Activated T-cell treated with anti-CD3 and anti-CD28 coated beads, Interleukin-2, amount 50 U/mL, for 48 hours (primary cell): ENCODE results near the gene TSKU.
"Not testable (repeated sequence)": the region's sequence is repeated elsewhere in the genome, so short reads cannot be mapped to it uniquely, and the experiment has no call there.

ENCODE experiments used
- DNase-seq, 2 experiments: peaks; one replicate each; pipeline ENCODE4 v3.0.0-alpha.2; 2020

TSKU gene

DNA sequence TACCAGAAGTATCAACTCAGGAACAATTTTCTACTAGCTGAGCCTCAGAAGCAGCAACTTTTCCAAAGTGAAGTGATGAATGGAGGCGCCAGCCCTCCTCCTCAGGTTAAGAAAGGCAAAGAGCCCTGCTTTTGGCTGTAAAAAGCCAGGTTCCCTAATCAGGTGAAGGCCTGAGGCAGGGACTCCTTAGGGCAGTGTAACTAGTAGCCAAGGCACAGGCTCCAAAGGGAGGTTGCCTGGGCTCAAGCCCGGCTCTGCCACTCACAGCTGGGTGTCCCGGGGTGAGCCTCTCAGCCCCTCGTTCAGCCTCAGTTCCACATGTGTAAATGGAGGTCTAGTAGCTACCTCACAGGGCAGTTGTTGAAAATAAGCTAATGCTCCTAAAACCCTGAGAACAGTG lies 19.5 kb downstream of the TSKU start:
- DNase-seq = no peak

DNA sequence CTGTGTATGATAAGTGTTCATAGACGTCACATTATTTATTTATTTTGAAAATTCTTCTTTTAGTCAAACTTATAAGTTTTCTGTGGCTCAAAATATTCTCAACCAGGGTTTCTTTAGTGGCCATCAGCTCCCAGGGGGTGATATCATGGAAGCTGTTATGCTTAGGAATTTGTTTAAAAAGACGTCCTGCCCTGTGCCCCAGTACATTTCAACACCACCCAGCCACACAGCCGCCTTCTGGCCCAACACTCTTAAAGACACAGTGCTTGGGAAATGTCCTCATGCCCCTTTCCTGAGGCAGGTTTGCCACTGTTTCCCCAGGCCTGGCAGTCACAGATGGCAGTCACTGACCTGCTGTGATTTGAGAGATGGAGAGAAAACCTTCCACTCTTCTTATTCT lies 19.9 kb downstream of the TSKU start:
- no peak for DNase-seq

DNA sequence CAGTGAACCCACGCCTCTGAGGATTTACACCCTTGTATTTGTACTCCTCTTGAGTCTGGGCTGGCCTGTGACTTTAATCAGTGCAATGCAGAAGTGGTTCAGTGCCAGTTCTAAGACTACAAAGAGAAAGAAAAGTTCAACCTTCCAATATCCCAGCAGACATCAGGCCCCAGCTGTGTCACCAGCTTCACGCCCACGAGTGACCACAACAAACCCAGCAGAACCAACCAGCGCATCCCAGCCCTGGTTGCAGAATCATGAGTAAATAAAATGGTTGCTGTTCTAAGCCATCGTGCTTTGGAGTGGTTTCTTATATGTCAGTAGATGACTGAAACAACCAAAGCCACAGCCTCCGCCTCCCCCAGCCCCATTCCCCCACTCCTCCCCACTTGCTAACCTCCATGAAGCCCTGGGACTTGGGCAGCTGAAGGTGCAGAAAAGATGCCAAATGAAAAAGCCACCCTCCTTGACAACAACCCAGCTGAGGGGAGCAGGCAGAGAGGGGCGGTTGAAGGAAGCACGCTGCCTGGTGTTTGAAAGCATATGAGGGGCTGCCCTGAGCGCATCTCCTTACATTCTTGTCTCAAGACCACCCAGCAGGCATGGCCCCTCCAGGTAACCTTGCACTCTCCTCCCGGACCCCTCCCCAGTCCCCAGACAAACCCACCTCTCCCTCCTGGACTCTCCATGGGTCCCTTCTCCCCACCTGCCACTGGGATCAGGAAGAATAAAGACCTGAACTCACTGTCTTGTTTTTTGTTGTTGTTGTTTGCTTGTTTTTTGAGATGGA lies 20.9 kb downstream of the TSKU start:
- DNase-seq = peak; percentile 83 to 85

DNA sequence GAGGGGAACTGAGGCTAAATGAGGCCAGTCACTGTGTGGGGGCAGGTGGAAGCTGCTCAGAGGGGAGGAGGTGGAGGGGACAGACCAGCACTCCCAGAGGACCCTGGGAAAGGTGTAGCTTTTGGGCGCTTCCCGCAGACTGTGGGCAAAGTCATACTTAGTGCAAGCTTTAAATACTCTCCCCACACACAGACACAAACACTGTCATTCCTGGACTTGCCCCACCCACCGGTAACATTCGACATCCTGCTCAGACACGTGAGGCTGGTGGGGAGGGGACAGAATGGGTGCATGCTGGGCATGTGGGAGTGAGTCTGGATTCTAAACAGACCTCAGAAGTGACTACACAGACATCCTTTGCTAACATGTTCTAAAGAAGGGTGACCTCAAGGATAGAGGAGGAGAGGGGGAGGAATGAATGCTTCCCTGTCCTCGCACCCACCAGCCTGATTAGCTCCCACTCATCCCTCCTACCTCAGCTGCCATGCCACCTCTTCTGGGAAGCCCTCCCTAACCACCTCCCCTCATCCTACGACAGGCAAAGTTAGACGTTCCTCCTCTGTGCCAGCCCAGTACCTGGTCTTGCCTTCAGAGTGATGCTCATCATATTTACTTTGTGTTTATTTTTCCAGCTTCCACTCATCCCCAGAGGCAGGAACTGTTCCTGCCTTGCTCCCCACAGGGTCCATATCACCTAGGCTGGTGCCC lies 22.2 kb downstream of the TSKU start:
- DNase-seq = peak; percentile 72 to 75

DNA sequence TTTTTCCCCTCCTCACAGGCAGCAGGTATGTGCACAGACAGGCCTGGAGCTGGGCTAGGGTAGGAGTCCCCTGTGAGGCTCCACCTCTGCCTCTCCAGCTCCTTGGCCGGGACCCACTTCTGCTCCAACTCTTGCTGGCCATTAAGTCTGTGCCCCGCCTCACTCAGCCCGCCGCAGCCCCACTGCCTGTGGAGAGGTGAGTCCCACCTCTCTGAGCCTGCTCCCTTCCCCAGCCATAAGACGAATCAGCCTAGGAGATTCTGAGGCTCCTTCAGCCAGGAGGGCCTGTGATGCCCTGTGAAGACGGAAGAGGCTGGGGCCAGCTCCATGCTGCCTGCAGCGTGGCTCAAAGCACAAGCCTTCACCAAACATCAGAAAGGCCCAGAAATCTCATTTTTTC lies 23.0 kb downstream of the TSKU start:
- DNase-seq = peak in 1 of 2 experiments; percentile 19

DNA sequence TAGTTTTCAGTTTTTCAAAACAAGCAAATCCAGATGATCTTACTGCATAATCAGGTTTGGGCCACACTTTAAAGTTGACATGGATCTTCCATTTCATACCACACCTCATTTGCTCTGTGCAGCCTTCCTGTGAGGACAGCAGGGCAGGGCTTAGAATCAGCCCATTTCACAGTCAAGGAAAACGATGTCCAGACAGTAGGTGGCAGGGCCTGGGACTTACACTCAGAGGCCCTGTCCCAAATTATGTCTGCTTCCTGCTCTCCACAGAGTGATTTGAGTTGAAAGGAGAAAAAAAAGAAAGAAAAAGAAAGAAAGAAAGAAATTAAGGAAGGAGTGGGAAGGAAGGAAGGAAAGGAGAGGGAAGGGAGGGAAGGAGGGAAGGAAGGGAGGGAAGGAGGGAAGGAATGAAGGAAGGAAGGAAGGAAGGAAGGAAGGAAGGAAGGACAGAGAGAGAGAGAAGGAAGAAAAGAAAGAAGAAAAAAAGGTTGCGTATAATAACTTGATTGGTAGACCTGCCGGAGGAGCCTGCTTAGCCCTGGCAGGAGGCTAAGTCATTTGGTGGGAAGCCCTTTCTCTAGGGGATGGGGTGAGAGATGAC lies 23.6 kb downstream of the TSKU start:
- no peak for DNase-seq

DNA sequence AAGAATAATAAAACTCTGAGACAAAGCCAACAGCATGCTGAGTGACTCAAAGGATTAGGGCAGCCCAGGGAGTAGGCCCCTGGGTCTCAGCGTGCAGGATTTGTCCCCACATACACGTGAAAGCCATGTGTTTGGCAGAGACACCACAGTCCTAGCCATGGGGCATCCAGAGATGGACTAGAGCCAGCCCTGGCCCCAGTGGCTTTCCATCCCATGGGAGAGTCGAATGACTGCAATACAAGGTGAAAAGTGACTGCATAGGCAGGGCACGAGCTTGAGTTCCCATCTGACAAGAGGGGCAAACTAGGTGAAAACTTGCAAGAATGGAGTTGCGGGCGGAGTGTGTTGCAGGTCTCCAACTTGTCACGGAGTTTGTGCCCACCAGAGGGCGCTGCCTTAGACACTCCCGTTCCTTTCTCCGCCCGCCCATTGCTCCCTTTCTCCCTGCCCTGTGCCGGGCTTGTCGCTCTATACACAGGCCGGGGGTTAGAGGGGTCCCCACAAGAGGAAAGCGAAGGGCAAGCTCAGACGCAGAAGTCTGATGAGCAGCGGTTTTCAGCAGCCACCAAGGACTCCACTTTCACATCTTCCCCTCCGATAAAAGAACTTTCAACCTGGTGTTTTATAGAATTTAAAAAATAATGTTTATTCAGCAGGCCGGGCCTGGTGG lies 24.2 kb downstream of the TSKU start:
- peak; percentile 85 to 86 for DNase-seq

DNA sequence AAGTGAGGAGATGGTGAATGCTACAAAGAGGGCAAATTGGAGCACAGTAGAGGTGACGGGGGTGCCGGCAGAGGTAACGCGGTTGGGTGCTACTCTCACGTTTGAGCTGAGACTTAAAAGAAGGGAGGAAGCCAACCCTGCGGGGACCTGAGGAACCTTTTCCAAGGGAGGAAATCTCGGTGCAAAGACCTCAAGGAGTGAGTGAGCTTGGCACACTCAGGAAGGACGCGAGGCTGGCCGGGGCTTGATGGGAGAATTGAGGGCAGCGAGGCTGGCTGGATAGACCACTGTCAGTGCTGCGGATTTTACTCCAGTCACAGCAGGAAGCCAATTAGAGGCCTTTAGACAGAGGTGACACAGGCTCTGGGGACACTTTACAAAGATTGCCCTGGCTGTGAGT lies 25.0 kb downstream of the TSKU start:
- no peak for DNase-seq

DNA sequence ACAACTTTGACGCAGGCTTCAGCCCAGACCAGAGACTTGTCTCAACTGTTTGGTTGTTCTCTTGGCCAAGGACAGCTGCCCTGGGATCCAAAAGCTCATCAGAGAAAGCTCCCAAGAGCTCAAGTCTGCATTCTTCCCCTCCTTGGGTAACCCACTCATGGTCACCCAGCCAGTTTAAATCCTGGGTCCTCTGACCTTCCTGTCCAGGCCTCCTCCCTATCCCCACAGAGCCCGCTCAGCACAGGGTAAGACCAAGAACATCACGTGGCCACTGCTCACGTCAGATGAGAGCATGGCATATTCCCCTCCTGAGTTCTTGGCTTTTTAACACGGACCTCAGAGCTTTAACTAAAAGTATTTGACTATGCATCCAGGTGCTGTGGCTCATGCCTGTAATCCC lies 25.8 kb downstream of the TSKU start:
- DNase-seq = no peak

DNA sequence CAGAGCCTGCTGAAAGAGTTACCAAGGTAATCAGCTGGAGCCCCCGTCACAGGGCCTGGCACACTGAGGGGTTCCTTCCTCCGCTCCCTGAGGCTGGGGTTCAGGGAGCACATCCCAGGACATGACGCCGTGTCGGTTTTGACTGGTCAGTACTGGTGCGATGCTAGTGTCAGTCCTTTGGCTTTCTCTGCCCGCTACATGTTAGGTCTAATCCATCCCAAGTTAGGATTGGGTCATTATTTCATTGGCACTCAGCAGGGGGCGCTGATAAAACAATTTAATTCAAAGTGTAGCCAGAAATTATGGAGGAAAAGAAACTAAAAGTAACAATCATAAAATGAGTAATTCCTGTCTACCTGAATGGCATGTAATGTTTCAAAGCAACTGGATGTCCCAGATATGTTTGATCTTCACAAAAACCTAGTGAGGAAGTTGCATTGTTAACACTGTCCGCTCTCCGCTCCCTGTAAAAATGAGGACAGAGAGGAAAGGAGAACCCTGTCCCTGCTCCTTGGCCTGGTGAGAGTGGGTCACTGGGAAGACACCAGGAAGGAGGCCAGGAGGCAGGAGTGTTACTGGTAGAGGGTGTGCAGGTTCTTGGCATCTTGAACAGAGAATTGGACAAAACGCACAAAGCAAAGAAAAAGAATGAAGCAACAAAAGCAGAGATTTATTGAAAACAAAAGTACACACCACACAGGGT lies 27.1 kb downstream of the TSKU start:
- peak; percentile 69 to 71 for DNase-seq

DNA sequence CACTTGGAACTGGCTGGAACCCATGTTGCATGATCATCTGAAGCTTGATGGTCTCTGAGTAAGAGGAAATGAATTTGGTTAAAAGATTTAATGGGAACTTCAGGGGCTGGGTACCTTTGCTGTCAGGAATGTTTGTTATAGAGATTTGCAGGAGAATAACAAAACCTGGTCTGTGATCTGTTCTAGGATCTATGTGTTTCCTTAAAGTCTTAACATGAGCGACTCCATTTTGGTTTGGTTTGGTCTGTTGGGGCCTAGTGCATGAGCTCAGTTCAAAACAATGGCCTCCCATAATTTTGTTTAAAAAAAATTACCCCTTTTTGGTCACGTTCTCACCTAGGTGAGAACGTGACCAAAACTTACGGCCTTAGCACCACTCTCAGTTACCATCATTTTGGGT lies 28.1 kb downstream of the TSKU start:
- no peak for DNase-seq

DNA sequence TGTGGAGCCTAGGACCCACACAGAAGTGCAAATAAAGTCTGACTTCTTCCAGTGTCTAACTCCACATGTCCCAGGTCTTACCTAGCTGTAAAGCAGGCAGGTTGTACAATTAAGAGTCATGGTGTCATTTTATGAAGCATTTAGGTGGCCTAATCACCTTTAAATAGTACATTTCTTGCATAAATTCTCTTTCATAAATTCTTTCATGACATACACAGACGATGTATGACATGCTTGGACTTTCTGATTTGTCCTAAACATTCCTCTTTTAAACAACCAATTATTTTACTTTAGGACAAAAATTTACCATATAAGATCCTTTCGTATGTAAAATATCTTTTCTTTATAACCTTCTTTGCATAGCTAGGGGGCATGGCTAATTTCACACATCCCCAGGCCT lies 31.3 kb downstream of the TSKU start:
- no peak for DNase-seq

DNA sequence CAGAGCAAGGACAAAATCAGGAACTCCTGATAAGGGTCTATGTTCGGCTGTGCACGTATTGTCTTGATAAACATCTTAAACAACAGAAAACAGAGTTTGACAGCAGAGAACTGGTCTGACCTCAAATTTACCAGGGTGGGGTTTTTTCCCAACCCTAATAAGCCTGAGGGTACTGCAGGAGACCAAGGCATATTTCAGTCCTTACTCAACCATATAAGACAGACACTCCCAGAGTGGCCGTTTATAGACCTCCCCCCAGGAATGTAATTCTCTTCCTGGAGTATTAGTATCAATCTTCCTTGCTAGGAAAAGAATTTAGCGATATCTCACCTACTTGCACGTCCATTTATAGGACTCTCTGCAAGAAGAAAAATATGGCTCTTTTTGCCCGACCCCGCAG lies 32.5 kb downstream of the TSKU start:
- not testable (repeated sequence) for DNase-seq

DNA sequence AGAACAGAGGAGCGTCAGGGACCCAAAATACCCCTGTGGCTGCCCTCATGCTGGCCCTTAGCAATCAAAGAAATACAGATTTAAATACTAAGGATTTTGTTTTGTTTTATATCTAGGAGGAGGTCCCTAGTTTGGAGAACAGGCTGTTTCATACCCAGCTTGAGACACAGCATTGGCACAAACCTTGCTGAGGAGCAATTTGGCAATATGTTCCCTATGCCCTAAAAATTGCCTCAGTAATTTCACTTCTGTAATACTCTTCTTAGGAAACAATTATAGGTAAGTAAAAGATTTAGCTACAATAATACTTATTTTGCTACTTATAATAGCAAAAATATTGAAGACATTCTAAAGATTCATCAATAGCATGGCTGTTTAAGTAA lies 37.0 kb downstream of the TSKU start:
- no peak for DNase-seq

DNA sequence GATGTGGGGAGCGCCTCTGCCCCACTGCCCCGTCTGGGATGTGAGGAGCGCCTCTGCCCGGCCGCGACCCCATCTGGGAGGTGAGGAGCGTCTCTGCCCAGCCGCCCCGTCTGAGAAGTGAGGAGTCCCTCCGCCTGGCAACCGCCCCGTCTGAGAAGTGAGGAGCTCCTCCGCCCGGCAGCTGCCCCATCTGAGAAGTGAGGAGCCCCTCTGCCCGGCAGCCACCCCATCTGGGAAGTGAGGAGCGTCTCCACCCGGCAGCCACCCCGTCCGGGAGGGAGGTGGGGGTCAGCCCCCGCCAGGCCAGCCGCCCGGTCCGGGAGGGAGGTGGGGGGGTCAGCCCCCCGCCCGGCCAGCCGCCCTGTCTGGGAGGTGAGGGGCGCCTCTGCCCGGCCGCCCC lies 38.2 kb downstream of the TSKU start:
- not testable (repeated sequence) for DNase-seq

DNA sequence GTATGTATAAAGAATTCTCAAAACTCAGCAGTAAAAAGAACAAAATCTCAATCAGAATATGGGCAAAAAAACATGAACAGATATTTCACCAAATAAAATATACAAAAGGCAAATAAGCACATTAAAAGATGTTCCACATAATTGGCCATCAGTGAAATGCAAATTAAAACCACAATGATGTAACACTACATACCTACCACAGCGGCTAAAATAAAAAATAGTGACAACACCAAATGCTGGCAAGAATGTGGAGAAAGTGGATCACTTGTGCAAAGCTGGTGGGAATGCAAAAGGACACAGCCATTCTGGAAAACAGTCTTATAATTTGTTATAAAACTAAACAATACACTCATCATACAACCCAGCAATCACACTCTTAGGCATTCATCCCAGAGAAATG lies 39.2 kb downstream of the TSKU start:
- DNase-seq = no peak

DNA sequence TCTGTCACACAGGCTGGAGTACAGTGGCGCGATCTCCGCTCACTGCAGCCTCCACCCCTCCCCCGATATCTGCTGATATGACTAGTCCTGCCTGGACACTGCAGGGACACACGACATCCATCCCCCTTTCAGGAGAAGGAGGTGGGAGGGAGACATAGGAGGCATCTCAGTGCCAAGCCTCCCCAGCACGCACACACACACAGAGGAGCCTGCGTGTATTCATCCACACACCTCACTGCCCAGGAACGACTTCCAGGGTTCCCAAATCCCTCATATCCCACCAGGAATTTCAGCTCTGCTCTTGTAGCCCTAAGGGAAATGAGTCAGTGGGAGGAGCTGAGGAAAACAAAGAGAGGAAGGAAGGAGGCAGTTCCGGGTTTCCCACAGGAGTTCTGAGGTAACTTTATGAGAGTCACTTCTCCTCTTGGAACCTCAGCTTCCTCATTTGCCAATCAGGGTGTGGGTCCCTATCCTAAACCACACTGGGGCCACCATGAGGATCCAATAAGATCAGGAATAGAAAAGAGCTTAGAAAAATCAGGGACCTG lies 40.4 kb downstream of the TSKU start:
- DNase-seq = no peak

DNA sequence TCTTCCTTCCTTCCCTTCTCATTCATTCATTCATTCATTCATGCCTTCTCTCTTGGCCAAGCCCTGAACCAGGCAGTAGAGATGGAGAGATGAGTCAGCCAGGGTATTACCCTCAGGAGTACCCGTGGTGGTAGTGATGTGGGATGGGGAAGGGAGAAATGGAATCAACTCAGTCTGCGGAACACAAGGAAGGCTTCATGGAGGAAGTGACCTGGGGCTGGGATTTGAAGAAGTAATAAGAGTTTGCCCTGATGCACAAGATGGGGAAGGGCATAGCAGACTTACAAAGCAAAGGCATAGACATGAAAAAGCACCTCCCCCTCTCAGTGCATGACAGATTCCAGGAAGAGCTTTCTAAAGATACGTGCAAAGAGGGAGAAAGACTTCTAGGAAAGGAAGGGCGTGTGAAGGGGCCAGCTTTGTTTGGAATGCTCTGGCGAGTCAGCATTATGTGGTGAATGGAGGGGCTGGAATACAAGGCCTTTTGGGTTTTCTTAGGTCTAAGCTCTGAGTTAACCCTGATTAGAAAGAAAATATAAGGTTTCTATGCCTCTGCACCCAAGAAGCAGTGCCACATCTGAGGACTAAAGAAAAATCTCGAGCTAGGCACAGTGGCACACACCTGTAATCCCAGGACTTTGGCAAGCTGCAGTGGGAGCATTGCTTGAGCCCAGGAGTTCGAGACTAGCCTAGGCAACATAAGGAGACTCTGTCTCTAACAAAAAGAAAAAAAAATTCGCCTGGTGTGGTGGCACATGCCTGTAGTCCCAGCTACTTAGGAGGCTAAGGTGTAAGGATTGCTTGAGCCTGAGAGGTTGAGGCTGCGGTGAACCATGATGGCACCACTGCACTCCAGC lies 41.2 kb downstream of the TSKU start:
- no peak for DNase-seq

DNA sequence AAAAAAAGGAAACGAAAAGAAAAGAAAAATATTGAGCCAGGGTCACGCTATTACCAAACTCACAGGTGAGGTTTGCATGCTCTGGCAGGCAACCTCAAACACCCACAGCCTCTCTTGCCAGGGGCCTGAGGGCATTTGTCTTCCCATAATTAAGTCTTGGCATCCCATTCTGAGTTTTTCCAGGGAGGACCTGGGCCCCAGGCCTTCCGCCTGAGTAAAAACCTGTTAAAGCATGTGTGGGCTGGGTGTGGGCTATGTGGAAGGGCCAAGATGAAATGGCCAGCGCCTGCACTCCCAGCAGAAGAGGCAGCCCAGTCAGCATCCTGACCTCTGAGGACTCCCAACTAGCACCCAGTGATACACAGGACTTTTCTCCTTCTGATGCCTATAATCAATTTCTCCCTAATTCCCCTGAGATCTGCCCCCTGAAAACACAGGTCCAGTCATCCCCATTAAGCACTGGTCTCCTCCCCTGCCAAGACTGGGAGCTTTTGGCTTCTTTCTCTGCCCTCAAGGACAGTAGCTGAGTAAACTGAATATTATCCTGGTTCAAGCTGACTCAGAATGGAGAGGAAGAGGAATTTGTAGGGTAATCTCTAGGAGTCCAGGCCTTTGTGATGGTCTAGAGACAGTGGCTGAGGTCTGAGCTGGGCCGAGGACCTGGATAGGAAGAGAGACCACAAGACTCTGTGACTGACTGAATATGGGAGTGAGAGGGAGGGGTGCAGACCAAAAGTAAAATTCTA lies 42.0 kb downstream of the TSKU start:
- DNase-seq = no peak

DNA sequence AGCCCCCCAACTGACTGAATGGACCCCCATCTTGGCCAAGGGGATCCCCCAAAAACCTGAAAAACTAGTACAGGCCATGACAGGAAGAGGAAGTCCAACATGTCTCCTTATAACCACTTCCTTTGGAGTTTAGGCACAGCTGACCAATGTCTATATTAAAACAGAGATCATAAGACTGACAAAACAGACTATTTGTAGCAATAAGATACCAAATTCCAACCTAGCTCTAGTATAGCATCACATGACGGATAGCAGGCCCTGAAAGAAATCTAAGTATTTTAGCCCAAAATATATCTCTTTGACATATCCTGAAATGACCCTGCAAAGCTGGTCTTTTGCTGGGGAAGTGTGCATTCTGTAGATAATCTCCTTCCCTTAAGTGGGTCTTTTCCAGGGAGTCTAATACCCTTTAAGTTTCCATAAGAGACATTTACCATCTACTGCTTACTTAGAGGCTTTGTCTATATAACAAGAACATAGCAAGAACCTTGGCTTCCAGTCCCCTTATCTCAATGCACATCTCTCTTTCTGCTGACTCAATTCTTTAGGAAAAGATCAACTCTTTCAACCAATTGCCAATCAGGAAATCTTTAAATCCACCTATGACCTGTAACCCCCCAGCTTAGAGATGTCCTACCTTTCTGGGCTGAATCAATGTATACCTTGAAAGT lies 42.7 kb downstream of the TSKU start:
- no peak for DNase-seq
